H1 (cell line): ENCODE results near the gene SPIB. TPM values are rescaled to one million over a fixed set of nuclear protein-coding genes. Genes with fewer than 3 reads are reported as not detected.

ENCODE experiments used
- ASH2L ChIP-seq: fragments of 200-600, 300-600 bp; sonication (generic); IDR thresholded peaks from one replicate; pipeline ENCODE4 v1.7.1; 2017; ENCODE audit warnings: low read length
- CHD7 ChIP-seq: fragments of 300-600 bp; sonication (generic); IDR thresholded peaks from 2 replicates; pipeline ENCODE4 v1.7.1; 2012; ENCODE audit warnings: low read length, moderate library complexity, mild to moderate bottlenecking, inconsistent platforms; ENCODE audit not compliant: insufficient replicate concordance
- CTBP2 ChIP-seq: IDR thresholded peaks from 2 replicates; pipeline ENCODE4 v1.7.0; 2011; ENCODE audit warnings: borderline replicate concordance, mild to moderate bottlenecking, moderate library complexity, mixed read lengths, low read length; ENCODE audit not compliant: insufficient read depth, insufficient read length
- GABPA ChIP-seq: IDR thresholded peaks from 2 replicates; pipeline ENCODE4 v1.6.1; 2011; ENCODE audit warnings: mild to moderate bottlenecking, low read length, moderate library complexity, borderline replicate concordance; ENCODE audit not compliant: insufficient read depth
- HDAC2 ChIP-seq, 2 experiments: fragments of 300-600 bp in 1 of 2; sonication (generic) in 1 of 2; IDR thresholded peaks; 2 replicates each; pipeline ENCODE4 v1.6.1; 2011 to 2012; ENCODE audit warnings: low read depth in 2 of 2, low read length in 2 of 2, mild to moderate bottlenecking in 2 of 2, moderate library complexity in 2 of 2, borderline replicate concordance in 1 of 2, inconsistent platforms in 1 of 2
- MAX ChIP-seq: IDR thresholded peaks from 2 replicates; pipeline ENCODE4 v1.6.1; 2012; ENCODE audit warnings: inconsistent platforms
- RBBP5 ChIP-seq: IDR thresholded peaks from 2 replicates; pipeline ENCODE4 v1.7.1; 2012; ENCODE audit warnings: low read depth, mild to moderate bottlenecking, inconsistent platforms, low read length, moderate library complexity, borderline replicate concordance
- RXRA ChIP-seq: IDR thresholded peaks from 2 replicates; pipeline ENCODE4 v1.6.1; 2011; ENCODE audit warnings: low read depth, mild to moderate bottlenecking, low read length, moderate library complexity; ENCODE audit not compliant: insufficient read depth
- SAP30 ChIP-seq: fragments of 300-600 bp; sonication (generic); IDR thresholded peaks from 2 replicates; pipeline ENCODE4 v1.7.1; 2012; ENCODE audit warnings: low read length, moderate library complexity, mild to moderate bottlenecking, inconsistent platforms; ENCODE audit not compliant: insufficient read depth, insufficient replicate concordance
- SIX5 ChIP-seq: IDR thresholded peaks from 2 replicates; pipeline ENCODE4 v1.6.1; 2011; ENCODE audit warnings: mild to moderate bottlenecking, low read depth, low read length
- SUZ12 ChIP-seq: fragments of 200-600 bp; sonication (generic); IDR thresholded peaks from 2 replicates; pipeline ENCODE4 v1.6.1; 2012; ENCODE audit warnings: mild to moderate bottlenecking, inconsistent platforms, low read length, moderate library complexity, mixed read lengths
- polyA plus RNA-seq, 7 experiments: library from polyadenylated mRNA; depleted of rRNA in 3 of 7; stranded (reverse) in 5 of 7; unstranded in 2 of 7; fragments of >200 nt in 5 of 7; fragments of 200-250 nt in 2 of 7; gene quantifications; 1 replicate in 5 of 7; 2 replicates in 1 of 7; 4 replicates in 1 of 7; pipeline versions ENCODE4 v1.2.1 to v1.2.3, GENCODE V29; 2011 to 2013; ENCODE audit warnings: missing spikeins in 2 of 7, mixed read lengths in 2 of 7
- total RNA-seq: library from RNA; stranded (reverse); fragmentation: NEBNext Ultra II Directional; extraction: Animal tissue kit (Norgen Biotek cat#: 25700); gene quantifications from 2 replicates; pipeline ENCODE4 v1.2.1, GENCODE V29; 2021

SPIB gene
- total and polyA plus RNA-seq, 2 of the 8 experiments (the other 6 are each of a cell fraction or from before 2014, with no cell fraction given) = 11.1 to 17.4 TPM

GRCh38 chr19:50466706-50467039 lies 47.9 kb downstream of the SPIB start (continued):
- no peak for TF ChIP-seq CHD7
- TF ChIP-seq SIX5 = no peak
- TF ChIP-seq GABPA = no peak
- TF ChIP-seq CTBP2 = no peak
- TF ChIP-seq RBBP5 = no peak
- no peak for TF ChIP-seq SUZ12
- no peak for TF ChIP-seq SAP30
- TF ChIP-seq ASH2L = no peak
- no peak for TF ChIP-seq MAX
- TF ChIP-seq HDAC2 (IDR thresholded peaks at IDR 0.05; ENCODE audit: borderline replicate concordance in 1 of 2, low read depth in 2 of 2, low read length in 2 of 2) = no peak
- no peak for TF ChIP-seq RXRA
